H9 (cell line): ENCODE results near the gene MRM3. TPM values are rescaled to one million over a fixed set of nuclear protein-coding genes. Genes with fewer than 3 reads are reported as not detected.
"Not testable (repeated sequence)": the region's sequence is repeated elsewhere in the genome, so short reads cannot be mapped to it uniquely, and the experiment has no call there.

ENCODE experiments used
- DNase-seq: peaks from one replicate; pipeline ENCODE4 v3.0.0-alpha.2; 2017
- H2AFZ ChIP-seq: one replicate; pipeline ENCODE4 v1.6.1; 2013; ENCODE audit warnings: mild to moderate bottlenecking, low read length, control low read depth, moderate library complexity
- H2AK5ac ChIP-seq: 2 replicates; pipeline ENCODE4 v1.6.1; 2013; ENCODE audit warnings: low read length, control low read depth, mixed read lengths; ENCODE audit not compliant: insufficient read length
- H2BK120ac ChIP-seq: one replicate; pipeline ENCODE4 v1.6.1; 2013; ENCODE audit warnings: low read depth, mild to moderate bottlenecking, low read length, control low read depth, inconsistent platforms; ENCODE audit not compliant: poor library complexity, severe bottlenecking
- H2BK12ac ChIP-seq: 2 replicates; pipeline ENCODE4 v1.6.1; 2013; ENCODE audit warnings: low read length, control low read depth, mixed read lengths, low read depth; ENCODE audit not compliant: insufficient read length
- H2BK15ac ChIP-seq: 2 replicates; pipeline ENCODE4 v1.6.1; 2013; ENCODE audit warnings: low read depth, low read length, control low read depth
- H2BK20ac ChIP-seq: one replicate; pipeline ENCODE4 v1.6.1; 2013; ENCODE audit warnings: low read depth, mild to moderate bottlenecking, low read length, control low read depth, inconsistent platforms; ENCODE audit not compliant: poor library complexity, severe bottlenecking
- H2BK5ac ChIP-seq: 2 replicates; pipeline ENCODE4 v1.6.1; 2013; ENCODE audit warnings: low read length, control low read depth, mixed read lengths; ENCODE audit not compliant: insufficient read length
- H3K14ac ChIP-seq: 2 replicates; pipeline ENCODE4 v1.6.1; 2013; ENCODE audit warnings: low read length, control low read depth; ENCODE audit not compliant: insufficient read depth
- H3K18ac ChIP-seq: 2 replicates; pipeline ENCODE4 v1.6.1; 2013; ENCODE audit warnings: low read depth, mild to moderate bottlenecking, mixed read lengths, low read length, control low read depth; ENCODE audit not compliant: insufficient read length
- H3K23ac ChIP-seq: 2 replicates; pipeline ENCODE4 v1.6.1; 2013; ENCODE audit warnings: low read length, control low read depth, mixed read lengths, low read depth; ENCODE audit not compliant: insufficient read length
- H3K23me2 ChIP-seq: 2 replicates; pipeline ENCODE4 v1.6.1; 2013; ENCODE audit warnings: low read depth, mild to moderate bottlenecking, mixed read lengths, low read length, control low read depth; ENCODE audit not compliant: insufficient read length, poor library complexity, severe bottlenecking
- H3K27ac ChIP-seq: 2 replicates; pipeline ENCODE4 v1.5.1; 2013; ENCODE audit warnings: low read length, control low read depth, mixed read lengths, low read depth; ENCODE audit not compliant: insufficient read length
- H3K27me3 ChIP-seq: 2 replicates; pipeline ENCODE4 v1.6.1; 2013; ENCODE audit warnings: low read length, control low read depth, inconsistent platforms; ENCODE audit not compliant: insufficient read depth
- H3K4ac ChIP-seq: 2 replicates; pipeline ENCODE4 v1.6.1; 2013; ENCODE audit warnings: low read depth, mild to moderate bottlenecking, control low read depth, inconsistent platforms, low read length, moderate library complexity
- H3K4me1 ChIP-seq: 2 replicates; pipeline ENCODE4 v1.6.1; 2013; ENCODE audit warnings: low read length, control low read depth, inconsistent platforms; ENCODE audit not compliant: insufficient read depth
- H3K4me2 ChIP-seq: 2 replicates; pipeline ENCODE4 v1.6.1; 2013; ENCODE audit warnings: low read length, control low read depth, mixed read lengths; ENCODE audit not compliant: insufficient read length, insufficient read depth
- H3K56ac ChIP-seq: 2 replicates; pipeline ENCODE4 v1.6.1; 2013; ENCODE audit warnings: low read depth, mild to moderate bottlenecking, mixed read lengths, low read length, control low read depth; ENCODE audit not compliant: insufficient read length
- H3K79me1 ChIP-seq: 2 replicates; pipeline ENCODE4 v1.6.1; 2013; ENCODE audit warnings: low read depth, mild to moderate bottlenecking, moderate library complexity, low read length, control low read depth, inconsistent platforms; ENCODE audit not compliant: insufficient read depth, poor library complexity, severe bottlenecking
- H3K79me2 ChIP-seq: 2 replicates; pipeline ENCODE4 v1.6.1; 2013; ENCODE audit warnings: low read length, control low read depth, inconsistent platforms; ENCODE audit not compliant: insufficient read depth
- H3K9ac ChIP-seq: 2 replicates; pipeline ENCODE4 v1.6.1; 2013; ENCODE audit warnings: low read length, control low read depth, mixed read lengths; ENCODE audit not compliant: insufficient read length; ENCODE audit errors: extremely low read depth
- H3K9me3 ChIP-seq: one replicate; pipeline ENCODE4 v1.6.1; 2013; ENCODE audit warnings: low read depth, low read length, inconsistent platforms; ENCODE audit not compliant: control insufficient read depth
- H3T11ph ChIP-seq: one replicate; pipeline ENCODE4 v1.6.1; 2013; ENCODE audit warnings: mild to moderate bottlenecking, low read length, control low read depth, inconsistent platforms
- H4K20me1 ChIP-seq: one replicate; pipeline ENCODE4 v1.6.1; 2013; ENCODE audit not compliant: control insufficient read depth, insufficient read length, insufficient read depth
- H4K5ac ChIP-seq: 2 replicates; pipeline ENCODE4 v1.6.1; 2013; ENCODE audit warnings: low read depth, mild to moderate bottlenecking, mixed read lengths, low read length, control low read depth; ENCODE audit not compliant: insufficient read length
- H4K8ac ChIP-seq: replicated peaks from 2 replicates; pipeline ENCODE4 v1.6.1; 2013; ENCODE audit warnings: low read length, control low read depth, mixed read lengths, low read depth; ENCODE audit not compliant: insufficient read length
- H4K91ac ChIP-seq: 2 replicates; pipeline ENCODE4 v1.6.1; 2013; ENCODE audit warnings: low read depth, mild to moderate bottlenecking, moderate library complexity, mixed read lengths, low read length, control low read depth; ENCODE audit not compliant: insufficient read length
- H3K27ac Mint-ChIP-seq, 3 experiments: 2 replicates in 2 of 3; 3 replicates in 1 of 3; pipeline ENCODE4 v1.8.0; 2020 to 2021; ENCODE audit warnings: mixed read lengths in 3 of 3, mild to moderate bottlenecking in 1 of 3, moderate library complexity in 1 of 3
- H3K27me3 Mint-ChIP-seq: 2 replicates; pipeline ENCODE4 v1.8.0; 2021; ENCODE audit warnings: low read depth, mild to moderate bottlenecking, moderate library complexity, mixed read lengths
- H3K36me3 Mint-ChIP-seq, 3 experiments: 2 replicates in 2 of 3; 3 replicates in 1 of 3; pipeline ENCODE4 v1.8.0; 2020 to 2021; ENCODE audit warnings: low read depth in 3 of 3, mixed read lengths in 3 of 3; ENCODE audit not compliant: insufficient read depth in 1 of 3
- H3K4me1 Mint-ChIP-seq, 2 experiments: 2 replicates each; pipeline ENCODE4 v1.8.0; 2020; ENCODE audit warnings: mixed read lengths in 2 of 2
- H3K4me3 Mint-ChIP-seq, 2 experiments: 2 replicates in 1 of 2; 3 replicates in 1 of 2; pipeline ENCODE4 v1.8.0; 2020 to 2021; ENCODE audit warnings: mild to moderate bottlenecking in 2 of 2, mixed read lengths in 2 of 2, moderate library complexity in 1 of 2
- H3K9me3 Mint-ChIP-seq, 2 experiments: 2 replicates in 1 of 2; 3 replicates in 1 of 2; pipeline ENCODE4 v1.8.0; 2020; ENCODE audit warnings: mild to moderate bottlenecking in 2 of 2, mixed read lengths in 2 of 2, moderate library complexity in 1 of 2
- CTCF ChIP-seq: fragments of 200-600 bp; sonication (generic); conservative IDR thresholded peaks from 3 replicates; pipeline ENCODE4 v1.8.0; 2021; ENCODE audit warnings: antibody characterized with exemption, mild to moderate bottlenecking
- WGBS: extraction: QIAGEN DNeasy Blood & Tissue Kit; methylation state at CpG from one replicate; pipeline ENCODE4 v1.1.7; 2013; ENCODE audit warnings: missing lambda C conversion rate, low lambda C conversion rate, mixed read lengths; ENCODE audit not compliant: insufficient read length; ENCODE audit errors: extremely low coverage; 5-methylcytosine and 5-hydroxymethylcytosine counted together
- total RNA-seq: library from RNA; stranded (reverse); gene quantifications from 2 replicates; pipeline ENCODE4 v1.2.1, GENCODE V29; 2021

Gene MRM3
- total RNA-seq, 1 experiment from 2014 or later = 25.3 TPM

GRCh38 chr17:804541-805435, 22.6 kb downstream of the MRM3 start:
- Histone ChIP-seq H2BK15ac (no peak overlapping the region), H3K79me1 (no peaks in the 10 kb centered on the region), H4K8ac (no peak overlapping the region), H3K4me2 (no peak overlapping the region), H3T11ph (no peak overlapping the region), H3K27ac (no peak overlapping the region), H3K4ac (no peak overlapping the region), H2AFZ (no peak overlapping the region), H4K20me1 (no peaks in the 10 kb centered on the region), H4K91ac (no peak overlapping the region), H3K23me2 (no peaks in the 10 kb centered on the region), H2BK12ac (no peak overlapping the region), H3K18ac (no peak overlapping the region), H3K79me2 (no peaks in the 10 kb centered on the region; the same call in 1 of the 2 replicates), H4K5ac (no peak overlapping the region), H3K14ac (no peak overlapping the region), H3K4me1 (no peaks in the 10 kb centered on the region; the same call in 1 of the 2 replicates), H3K9me3 (no peaks in the 10 kb centered on the region), H2BK120ac (no peak overlapping the region), H3K9ac (no peak overlapping the region), H3K27me3 (no peaks in the 10 kb centered on the region), H2BK20ac (no peak overlapping the region), H3K23ac (no peak overlapping the region), H2AK5ac (no peak overlapping the region), H3K56ac (no peak overlapping the region), H2BK5ac (no peak overlapping the region)
- TF ChIP-seq CTCF = no peak
- Mint-ChIP-seq H3K27ac (peak overlapping the region in 1 of 3 experiments; percentile 82; a peak in 2 of 7 replicates), H3K27me3 (no peaks in the 10 kb centered on the region), H3K4me3 (no peak overlapping the region), H3K36me3 (peaks cover 10 to 39% (median 35%) of the 10 kb centered on the region in 3 experiments), H3K4me1 (peaks cover 0 to 3% of the 10 kb centered on the region in 2 experiments; a peak in 1 of 4 replicates), H3K9me3 (no peaks in the 10 kb centered on the region)
- WGBS = no CpG with 5 or more reads among the region's 41 CpGs
- no peak for DNase-seq

- H3K4ac ChIP-seq, H3K27ac ChIP-seq, H3K27ac Mint-ChIP-seq, H3K56ac ChIP-seq, H2BK5ac ChIP-seq, H3K79me1 ChIP-seq, H3T11ph ChIP-seq, DNase-seq, H3K27me3 Mint-ChIP-seq, H3K4me1 ChIP-seq, H4K20me1 ChIP-seq, H4K8ac ChIP-seq, H2AFZ ChIP-seq, H3K18ac ChIP-seq, H4K91ac ChIP-seq, H4K5ac ChIP-seq, H3K23ac ChIP-seq, H3K9me3 ChIP-seq, H3K9ac ChIP-seq, H3K4me2 ChIP-seq, H3K27me3 ChIP-seq, H2BK12ac ChIP-seq, H2BK120ac ChIP-seq, H3K4me3 Mint-ChIP-seq, H3K14ac ChIP-seq, H3K9me3 Mint-ChIP-seq, H3K23me2 ChIP-seq, H2BK20ac ChIP-seq, H2AK5ac ChIP-seq, H3K79me2 ChIP-seq, H2BK15ac ChIP-seq, H3K4me1 Mint-ChIP-seq: not testable (repeated sequence)
- H3K36me3 Mint-ChIP-seq = peaks cover 14 to 38% (median 33%) of the 10 kb centered on the region in 3 experiments
- no CpG with 5 or more reads among the region's 23 CpGs for WGBS
Measured at GRCh38 chr17:805886-806285, 23.7 kb downstream of the MRM3 start.
